NB4 (cell line): ENCODE results near the gene KLRC1.

Source experiments
- CTCF ChIP-seq: IDR thresholded peaks from one replicate; pipeline ENCODE4 v1.5.1; 2012; ENCODE audit warnings: low read depth, low read length
- MYC ChIP-seq: IDR thresholded peaks from 2 replicates; pipeline ENCODE4 v1.6.1; 2011; ENCODE audit warnings: low read depth, low read length
- POLR2A ChIP-seq: IDR thresholded peaks from 2 replicates; pipeline ENCODE4 v1.6.1; 2011; ENCODE audit warnings: mild to moderate bottlenecking; ENCODE audit not compliant: insufficient read length; ENCODE audit errors: extremely low read depth

DNA sequence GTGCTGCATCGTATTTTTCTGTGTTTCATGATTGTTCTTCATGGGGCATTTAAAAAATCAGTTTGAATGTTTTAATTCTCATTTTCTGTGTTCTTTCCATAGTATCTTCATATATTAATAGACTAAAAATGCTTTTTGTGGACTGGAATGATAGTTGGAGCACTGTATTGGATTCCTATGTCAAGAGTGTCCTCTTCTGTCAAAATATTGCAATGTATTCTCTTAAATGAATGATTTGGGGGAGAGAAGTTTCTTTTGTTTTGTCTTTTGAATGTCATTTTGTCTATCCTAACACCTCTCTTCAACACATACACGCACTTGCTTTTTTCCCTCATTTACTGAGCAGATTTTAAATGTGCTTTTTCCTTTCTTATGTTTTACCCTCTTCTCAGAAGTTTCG is 47.9 kb upstream of the KLRC1 start:
- TF ChIP-seq CTCF (no peak), POLR2A (no peak), MYC (no peak)
